MM.1S (cell line): ENCODE measurements around the gene TMPRSS3.
A peak's percentile ranks its signal among the peaks of the same experiment; 100 is the strongest.

ENCODE experiments used
- DNase-seq: peaks from one replicate; pipeline ENCODE4 v3.0.0-alpha.2; 2015
- H2AFZ ChIP-seq: fragments of 300-600 bp; sonication (generic); 2 replicates; pipeline ENCODE4 v1.6.0; 2016; ENCODE audit warnings: antibody characterized with exemption, low read length
- H3F3A ChIP-seq: fragments of 300-600 bp; sonication (generic); 2 replicates; pipeline ENCODE4 v1.6.1; 2016; ENCODE audit warnings: mild to moderate bottlenecking, antibody characterized with exemption, low read length, moderate library complexity, mixed read lengths; ENCODE audit not compliant: insufficient read depth
- H3K27ac ChIP-seq: fragments of 300-600 bp; sonication (generic); 2 replicates; pipeline ENCODE4 v1.5.1; 2016; ENCODE audit warnings: mild to moderate bottlenecking, low read length
- H3K27me3 ChIP-seq: fragments of 300-600 bp; sonication (generic); replicated peaks from 2 replicates; pipeline ENCODE4 v1.6.0; 2016; ENCODE audit warnings: low read length; ENCODE audit not compliant: insufficient read depth
- H3K36me3 ChIP-seq: fragments of 300-600 bp; sonication (generic); replicated peaks from 2 replicates; pipeline ENCODE4 v1.6.1; 2016; ENCODE audit warnings: mild to moderate bottlenecking, low read length, mixed read lengths; ENCODE audit not compliant: insufficient read depth
- H3K4me1 ChIP-seq: fragments of 300-600 bp; sonication (generic); 2 replicates; pipeline ENCODE4 v1.6.1; 2016; ENCODE audit warnings: low read length, mixed read lengths
- H3K4me2 ChIP-seq: fragments of 300-600 bp; sonication (generic); 2 replicates; pipeline ENCODE4 v1.6.0; 2016; ENCODE audit warnings: low read depth, low read length
- H3K4me3 ChIP-seq: fragments of 300-600 bp; sonication (generic); 2 replicates; pipeline ENCODE4 v1.5.1; 2016; ENCODE audit warnings: low read length, mixed read lengths
- H3K79me2 ChIP-seq: fragments of 300-600 bp; sonication (generic); 2 replicates; pipeline ENCODE4 v1.6.1; 2016; ENCODE audit warnings: mixed run types, low read length, mixed read lengths
- H3K9ac ChIP-seq: fragments of 300-600 bp; sonication (generic); 2 replicates; pipeline ENCODE4 v1.6.1; 2016; ENCODE audit warnings: low read length, mixed read lengths
- H3K9me2 ChIP-seq: fragments of 300-600 bp; sonication (generic); replicated peaks from 2 replicates; pipeline ENCODE4 v1.6.1; 2016; ENCODE audit warnings: mild to moderate bottlenecking, low read length, mixed read lengths; ENCODE audit not compliant: insufficient read depth
- H3K9me3 ChIP-seq: fragments of 300-600 bp; sonication (generic); replicated peaks from 2 replicates; pipeline ENCODE4 v1.6.1; 2016; ENCODE audit warnings: mild to moderate bottlenecking, low read length, mixed read lengths; ENCODE audit not compliant: insufficient read depth
- H4K20me1 ChIP-seq: fragments of 300-600 bp; sonication (generic); 2 replicates; pipeline ENCODE4 v1.6.1; 2016; ENCODE audit warnings: mild to moderate bottlenecking, low read length, moderate library complexity, mixed read lengths; ENCODE audit not compliant: insufficient read depth
- CTCF ChIP-seq: fragments of 300-600 bp; sonication (generic); IDR thresholded peaks from 2 replicates; pipeline ENCODE4 v1.5.1; 2016; ENCODE audit warnings: antibody characterized with exemption, low read length, mixed read lengths
- EZH2 ChIP-seq: fragments of 300-600 bp; sonication (generic); optimal IDR thresholded peaks from 2 replicates; pipeline ENCODE3; 2017; ENCODE audit warnings: low read depth, mild to moderate bottlenecking, antibody characterized with exemption, low read length, mixed read lengths
- EZH2phosphoT487 ChIP-seq: fragments of 300-600 bp; sonication (generic); IDR thresholded peaks from 2 replicates; pipeline ENCODE4 v1.6.1; 2018; ENCODE audit warnings: antibody characterized with exemption, low read length

TMPRSS3 gene

GRCh38 chr21:42382915-42383314 lies 12.9 kb downstream of the TMPRSS3 start:
- Histone ChIP-seq H3K4me2 (no peak overlapping the region), H3K4me1 (no peaks in the 10 kb centered on the region)
- DNase-seq: no peak

GRCh38 chr21:42381347-42381984 lies 14.4 kb downstream of the TMPRSS3 start:
- H3K36me3 ChIP-seq: no peaks in the 10 kb centered on the region
- no peak overlapping the region for H3K4me2 ChIP-seq
- H3F3A ChIP-seq: no peaks in the 10 kb centered on the region
- peaks cover 98% of the 10 kb centered on the region for H3K27me3 ChIP-seq
- H3K4me1 ChIP-seq: no peaks in the 10 kb centered on the region
- no peak overlapping the region for H2AFZ ChIP-seq
- no peaks in the 10 kb centered on the region for H3K79me2 ChIP-seq
- H3K27ac ChIP-seq: no peak overlapping the region
- TF ChIP-seq CTCF (peak; percentile 94), EZH2 (no peak), EZH2phosphoT487 (no peak)
- no peaks in the 10 kb centered on the region for H3K9me3 ChIP-seq
- H3K9ac ChIP-seq: no peak overlapping the region
- peak; percentile 76 for DNase-seq
- no peak overlapping the region for H3K4me3 ChIP-seq
- H3K9me2 ChIP-seq: no peaks in the 10 kb centered on the region
- no peaks in the 10 kb centered on the region for H4K20me1 ChIP-seq

More at GRCh38 chr21:42382915-42383314, 12.9 kb downstream of the TMPRSS3 start:
- Histone ChIP-seq H3K27ac (no peak overlapping the region), H3K9me3 (no peaks in the 10 kb centered on the region), H3K9ac (no peak overlapping the region), H3K79me2 (no peaks in the 10 kb centered on the region), H3K4me3 (no peak overlapping the region), H4K20me1 (no peaks in the 10 kb centered on the region), H3K36me3 (no peaks in the 10 kb centered on the region), H2AFZ (no peak overlapping the region), H3K27me3 (peaks cover 97% of the 10 kb centered on the region), H3F3A (no peaks in the 10 kb centered on the region), H3K9me2 (no peaks in the 10 kb centered on the region)
- no peak for TF ChIP-seq CTCF
- no peak for TF ChIP-seq EZH2
- no peak for TF ChIP-seq EZH2phosphoT487

GRCh38 chr21:42379426-42380215 lies 16.2 kb downstream of the TMPRSS3 start:
- DNase-seq: no peak
- H3K4me2 ChIP-seq: no peak overlapping the region
- H3K4me3 ChIP-seq: no peak overlapping the region

More at GRCh38 chr21:42379426-42380215, 16.2 kb downstream of the TMPRSS3 start:
- Histone ChIP-seq H3K27ac (no peak overlapping the region), H2AFZ (no peak overlapping the region), H3K36me3 (no peaks in the 10 kb centered on the region), H3K4me1 (no peaks in the 10 kb centered on the region), H3K27me3 (peaks cover 99% of the 10 kb centered on the region), H3K9me3 (no peaks in the 10 kb centered on the region), H3K9ac (no peak overlapping the region), H3K79me2 (no peaks in the 10 kb centered on the region), H3F3A (no peaks in the 10 kb centered on the region), H3K9me2 (no peaks in the 10 kb centered on the region), H4K20me1 (no peaks in the 10 kb centered on the region)
- no peak for TF ChIP-seq EZH2
- TF ChIP-seq EZH2phosphoT487: no peak
- TF ChIP-seq CTCF: no peak
